ENCODE results near the gene ZNF324B. TPM values are rescaled to one million over a fixed set of nuclear protein-coding genes. Genes with fewer than 3 reads are reported as not detected.

ZNF324B gene
- total and polyA plus RNA-seq, 2 of the 8 experiments (the other 6 are each of a cell fraction or from before 2014, with no cell fraction given): 2.9 to 6.0 TPM

GRCh38 chr19:58460039-58460438 lies 8.6 kb downstream of the ZNF324B start:
- H3K9ac ChIP-seq (replicated peaks in 1 of 4; ENCODE audit: extremely low read depth in 1 of 4, low read depth in 3 of 4, low read length in 3 of 4): no peak overlapping the region
- 68% methylated on average over 2 of the region's 2 CpGs; no CpG with 5 or more reads in 1 of the 2 experiments for WGBS, 2 experiments (ENCODE audit: extremely low coverage in 1 of 2, insufficient coverage in 1 of 2, insufficient read length in 1 of 2, insufficient replicate concordance in 2 of 2, low coverage in 1 of 2, low lambda C conversion rate in 2 of 2, missing lambda C conversion rate in 1 of 2)
- H3K36me3 ChIP-seq (ENCODE audit: control insufficient read depth in 2 of 4, insufficient read depth in 4 of 4, low read length in 3 of 4): peaks cover 0 to 5% (median 2%) of the 10 kb centered on the region in 4 experiments; a peak in 3 of 8 replicates
- no peaks in the 10 kb centered on the region for H3K9me3 ChIP-seq (ENCODE audit: insufficient read depth in 2 of 2, low read depth in 1 of 2, low read length in 1 of 2)
- H3K79me2 ChIP-seq (ENCODE audit: control insufficient read depth in 1 of 2, insufficient read depth in 2 of 2, low read length in 2 of 2): no peaks in the 10 kb centered on the region; a peak in 1 of 4 replicates
- no peak overlapping the region for H3K18ac ChIP-seq (ENCODE audit: extremely low read depth, low read length)
- CTCF ChIA-PET (ENCODE audit: partially characterized antibody): interaction anchor here (1.1 kb wide), 1 partner anchor 59 kb away, joined by 3 read pairs; the partner anchor contains the start of gene ZBTB45
- H3K27me3 ChIP-seq (replicated peaks in 1 of 4; ENCODE audit: control insufficient read depth in 3 of 4, extremely low read depth in 1 of 4, insufficient read depth in 3 of 4, low read length in 3 of 4): no peaks in the 10 kb centered on the region
- H2BK120ac ChIP-seq (replicated peaks; ENCODE audit: low read depth, low read length): no peak overlapping the region
- FAIRE-seq (no peak), DNase-seq (ENCODE audit: low read depth in 1 of 2, low spot score in 2 of 2) (no peak)
- no peak overlapping the region for H2BK15ac ChIP-seq (ENCODE audit: low read length)
- H3K14ac ChIP-seq (ENCODE audit: insufficient read length): no peak overlapping the region
- H4K5ac ChIP-seq (ENCODE audit: insufficient read length, low read depth, low read length): no peak overlapping the region
- no peaks in the 10 kb centered on the region for H4K20me1 ChIP-seq (replicated peaks in 1 of 2; ENCODE audit: control insufficient read depth in 1 of 2, insufficient read depth in 2 of 2, low read length in 2 of 2)
- H2BK20ac ChIP-seq (ENCODE audit: low read length): no peak overlapping the region
- no peaks in the 10 kb centered on the region for H3K79me1 ChIP-seq (ENCODE audit: low read depth, low read length)
- no peak for TF ChIP-seq ASH2L (IDR thresholded peaks at IDR 0.05; ENCODE audit: low read length)
- no peak for TF ChIP-seq BRCA1 (IDR thresholded peaks at IDR 0.05; ENCODE audit: low read depth, low read length)
- no peak for TF ChIP-seq SIX5 (IDR thresholded peaks at IDR 0.05; ENCODE audit: low read depth, low read length)
- TF ChIP-seq, protein P1, sequence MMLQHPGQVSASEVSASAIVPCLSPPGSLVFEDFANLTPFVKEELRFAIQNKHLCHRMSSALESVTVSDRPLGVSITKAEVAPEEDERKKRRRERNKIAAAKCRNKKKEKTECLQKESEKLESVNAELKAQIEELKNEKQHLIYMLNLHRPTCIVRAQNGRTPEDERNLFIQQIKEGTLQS (IDR thresholded peaks at IDR 0.05; ENCODE audit: insufficient read depth, low read depth, low read length): no peak
- no peak for TF ChIP-seq RBBP5 (IDR thresholded peaks at IDR 0.05; ENCODE audit: borderline replicate concordance, low read depth, low read length)
- TF ChIP-seq HDAC6 (IDR thresholded peaks at IDR 0.05; ENCODE audit: low read depth, low read length): no peak
- no peaks in the 10 kb centered on the region for H3K23me2 ChIP-seq (ENCODE audit: low read depth, low read length)
- H4K8ac ChIP-seq (ENCODE audit: extremely low read depth, insufficient read depth, low read length): no peak overlapping the region
- H3K4ac ChIP-seq (replicated peaks; ENCODE audit: insufficient read length, low read depth, low read length): no peak overlapping the region
- no peak overlapping the region for H3K56ac ChIP-seq (replicated peaks; ENCODE audit: insufficient read length, low read depth, low read length)
- no peak overlapping the region for H2BK12ac ChIP-seq (ENCODE audit: low read depth, low read length)
- no peak overlapping the region for H2BK5ac ChIP-seq (ENCODE audit: low read depth, low read length)
- no peak overlapping the region for H4K91ac ChIP-seq (replicated peaks; ENCODE audit: insufficient read length, low read length)
- H3K27ac ChIP-seq (ENCODE audit: low read depth, low read length): no peak overlapping the region
- no peak overlapping the region for H2AFZ ChIP-seq (ENCODE audit: low read length)
- H3K4me1 ChIP-seq (replicated peaks in 1 of 4; ENCODE audit: control insufficient read depth in 3 of 4, insufficient read depth in 4 of 4, low read length in 3 of 4): no peaks in the 10 kb centered on the region
- no peak overlapping the region for H3K4me2 ChIP-seq (ENCODE audit: insufficient read depth in 1 of 2, low read depth in 2 of 2, low read length in 2 of 2)
- no peak overlapping the region for H2AK5ac ChIP-seq (ENCODE audit: low read depth, low read length)
- no peak overlapping the region for H3K4me3 ChIP-seq (ENCODE audit: extremely low read depth in 1 of 4, insufficient read depth in 2 of 4, low read depth in 3 of 4, low read length in 4 of 4)
- POLR2A ChIA-PET (ENCODE audit: partially characterized antibody): interaction anchor here (1.0 to 1.5 kb wide), 2 partner anchors 9 to 16 kb away, joined by 3 to 4 read pairs; partner anchors contain the start of genes ZNF324B and ZNF446
- H3K23ac ChIP-seq (ENCODE audit: insufficient read length): no peak overlapping the region

Data from H1 (cell line).